Measurements from ENCODE around the gene NUCB1. TPM values are rescaled to one million over a fixed set of nuclear protein-coding genes. Genes with fewer than 3 reads are reported as not detected.

NUCB1 gene
- total and polyA plus RNA-seq, 9 of the 15 experiments (the other 6 are each of a cell fraction or from before 2014, with no cell fraction given) = 3.1 to 153 (median 71.7) TPM

GRCh38 chr19:48867123-48867745 is 32.9 kb upstream of the NUCB1 start (continued):
- TF ChIP-seq, protein P1, sequence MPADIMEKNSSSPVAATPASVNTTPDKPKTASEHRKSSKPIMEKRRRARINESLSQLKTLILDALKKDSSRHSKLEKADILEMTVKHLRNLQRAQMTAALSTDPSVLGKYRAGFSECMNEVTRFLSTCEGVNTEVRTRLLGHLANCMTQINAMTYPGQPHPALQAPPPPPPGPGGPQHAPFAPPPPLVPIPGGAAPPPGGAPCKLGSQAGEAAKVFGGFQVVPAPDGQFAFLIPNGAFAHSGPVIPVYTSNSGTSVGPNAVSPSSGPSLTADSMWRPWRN (IDR thresholded peaks at IDR 0.05; ENCODE audit: low read depth) = no peak
- TF ChIP-seq MBD1 (CRISPR knock-in tag; IDR thresholded peaks at IDR 0.05) = no peak
- peak; percentile 35 for TF ChIP-seq ZFX (CRISPR knock-in tag; IDR thresholded peaks at IDR 0.05)
- no peak for TF ChIP-seq DNMT1 (IDR thresholded peaks at IDR 0.05)
- TF ChIP-seq FOXP4 (CRISPR knock-in tag; IDR thresholded peaks at IDR 0.05; ENCODE audit: borderline replicate concordance) = no peak
- 0 out of 4 replicates have a peak, but pooled peaks of 1 of the 2 experiments have one; percentile 11 for TF ChIP-seq TBL1XR1 (IDR thresholded peaks at IDR 0.05; ENCODE audit: low read length in 2 of 2)
- no peak for TF ChIP-seq ZNF76 (CRISPR knock-in tag; IDR thresholded peaks at IDR 0.05; ENCODE audit: borderline replicate concordance)
- TF ChIP-seq ID3 (CRISPR knock-in tag; IDR thresholded peaks at IDR 0.05) = no peak
- no peak for TF ChIP-seq ID3 (tag; IDR thresholded peaks at IDR 0.05)
- no peak for TF ChIP-seq IRF1 (CRISPR knock-in tag; IDR thresholded peaks at IDR 0.05; ENCODE audit: borderline replicate concordance)
- TF ChIP-seq HINFP (tag; conservative IDR thresholded peaks at IDR 0.05; ENCODE audit: low read depth) = no peak
- no peak for TF ChIP-seq KLF13 (tag; IDR thresholded peaks at IDR 0.05; ENCODE audit: borderline replicate concordance, low read depth)
- TF ChIP-seq KDM1A (IDR thresholded peaks at IDR 0.05) = peak; percentile 61 to 79; a peak in 3 of 4 replicates
- peak; percentile 67 for TF ChIP-seq TCF3 (CRISPR knock-in tag; IDR thresholded peaks at IDR 0.05)
- TF ChIP-seq TARDBP (IDR thresholded peaks at IDR 0.05) = no peak
- no peak for TF ChIP-seq MAFG (tag; conservative IDR thresholded peaks at IDR 0.05)
